Lower leg skin (tissue), 4 donors: ENCODE results near the gene GUCY1A1. TPM values are rescaled to one million over a fixed set of nuclear protein-coding genes. Genes with fewer than 3 reads are reported as not detected.

ENCODE experiments used
- DNase-seq, 2 donors: peaks; one replicate each; pipeline ENCODE4 v3.0.0-alpha.2; 2019; ENCODE audit warnings: low spot score in 2 of 2
- H3K4me3 ChIP-seq: fragments of 200-600 bp; sonication (generic); 2 replicates; pipeline ENCODE4 v1.5.1; 2017; ENCODE audit warnings: mild to moderate bottlenecking, low read depth; ENCODE audit not compliant: poor library complexity, severe bottlenecking
- POLR2A ChIP-seq, 2 donors: fragments of 450-650 bp; IDR thresholded peaks; one replicate each; pipeline ENCODE4 v1.6.1; 2016 to 2017; ENCODE audit warnings: antibody characterized with exemption in 2 of 2, mild to moderate bottlenecking in 1 of 2, moderate library complexity in 1 of 2
- WGBS, 2 donors: methylation state at CpG; one replicate each; pipeline ENCODE4 v1.1.5; 2018; 5-methylcytosine and 5-hydroxymethylcytosine counted together
- intact Hi-C: fragments of 100-400 bp; cut with DNase I; formaldehyde crosslinking; loops from one replicate; pipeline ENCODE4 v1.15.0; 2023; ENCODE audit warnings: low total_unique reads
- total RNA-seq, 4 donors: library from RNA; depleted of rRNA; stranded (reverse); fragments of >200 nt; gene quantifications; one replicate each; pipeline ENCODE4 v1.1.0, GENCODE V29; 2016
- TF ChIP-seq, protein P1 (sequence below), 3 donors: fragments of 450-650 bp; IDR thresholded peaks; one replicate each; pipeline ENCODE4 v1.5.1; 2016; ENCODE audit warnings: antibody characterized with exemption in 3 of 3, mild to moderate bottlenecking in 3 of 3, moderate library complexity in 2 of 3

GUCY1A1 gene
- total RNA-seq, 4 donors from 2014 or later: 1.5 to 12.9 (median 9.2) TPM

DNA sequence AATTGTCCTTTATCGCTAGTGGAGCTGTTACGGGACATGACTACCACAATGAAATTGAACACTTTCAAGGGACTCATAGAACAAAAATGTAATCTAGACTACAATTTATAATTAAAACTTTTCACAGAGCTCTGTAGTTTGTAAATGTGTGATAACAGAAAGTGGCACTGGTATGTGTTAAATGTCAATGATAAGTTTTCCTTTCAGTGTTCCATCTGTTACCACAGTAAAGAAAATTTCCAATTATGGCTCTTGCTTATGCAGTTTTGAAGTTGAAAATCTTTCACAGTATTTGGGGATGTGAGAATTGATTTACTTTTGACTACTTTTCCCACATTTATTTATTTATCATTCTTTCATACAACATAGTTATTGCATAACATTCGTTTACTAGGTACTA, 40.1 kb upstream of the GUCY1A1 start:
- intact Hi-C loops: no loop called here
- no peak for DNase-seq
- TF ChIP-seq, protein P1, sequence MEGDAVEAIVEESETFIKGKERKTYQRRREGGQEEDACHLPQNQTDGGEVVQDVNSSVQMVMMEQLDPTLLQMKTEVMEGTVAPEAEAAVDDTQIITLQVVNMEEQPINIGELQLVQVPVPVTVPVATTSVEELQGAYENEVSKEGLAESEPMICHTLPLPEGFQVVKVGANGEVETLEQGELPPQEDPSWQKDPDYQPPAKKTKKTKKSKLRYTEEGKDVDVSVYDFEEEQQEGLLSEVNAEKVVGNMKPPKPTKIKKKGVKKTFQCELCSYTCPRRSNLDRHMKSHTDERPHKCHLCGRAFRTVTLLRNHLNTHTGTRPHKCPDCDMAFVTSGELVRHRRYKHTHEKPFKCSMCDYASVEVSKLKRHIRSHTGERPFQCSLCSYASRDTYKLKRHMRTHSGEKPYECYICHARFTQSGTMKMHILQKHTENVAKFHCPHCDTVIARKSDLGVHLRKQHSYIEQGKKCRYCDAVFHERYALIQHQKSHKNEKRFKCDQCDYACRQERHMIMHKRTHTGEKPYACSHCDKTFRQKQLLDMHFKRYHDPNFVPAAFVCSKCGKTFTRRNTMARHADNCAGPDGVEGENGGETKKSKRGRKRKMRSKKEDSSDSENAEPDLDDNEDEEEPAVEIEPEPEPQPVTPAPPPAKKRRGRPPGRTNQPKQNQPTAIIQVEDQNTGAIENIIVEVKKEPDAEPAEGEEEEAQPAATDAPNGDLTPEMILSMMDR (IDR thresholded peaks at IDR 0.05): no peak
- no peak for TF ChIP-seq POLR2A (IDR thresholded peaks at IDR 0.05)
- H3K4me3 ChIP-seq: no peak overlapping the region
- 95 to 97% methylated on average over 3 of the region's 3 CpGs for WGBS, 2 donors

DNA sequence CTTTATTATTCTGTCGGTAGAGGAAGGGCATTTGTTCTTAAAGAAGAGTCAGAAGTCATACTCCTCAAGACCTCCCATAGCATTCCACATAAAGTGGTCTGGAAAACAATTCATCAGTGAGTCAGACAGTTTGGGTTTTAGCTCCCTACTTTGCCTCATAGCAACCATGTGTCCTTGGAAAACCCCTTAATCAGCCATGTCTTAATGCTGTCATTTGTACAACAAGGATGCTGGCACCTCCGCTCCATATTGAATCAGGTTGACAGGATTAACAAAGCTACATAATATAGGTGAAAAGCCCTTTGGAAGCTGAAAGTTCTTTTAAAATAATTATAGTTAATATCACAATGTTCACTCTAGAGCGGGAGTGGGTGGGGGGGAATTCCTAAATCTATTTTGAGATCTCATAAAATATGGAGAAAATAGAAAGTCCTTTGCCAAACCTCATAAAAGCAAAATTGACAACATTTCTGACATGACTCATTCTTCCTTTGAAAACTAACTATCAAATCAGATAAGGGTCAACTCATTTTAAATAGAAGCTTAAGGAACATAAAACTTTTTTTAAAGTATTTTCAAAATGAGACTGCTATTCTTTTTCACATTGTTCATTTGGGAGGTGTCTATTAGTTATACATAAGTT, 37.3 kb upstream of the GUCY1A1 start:
- no peak for DNase-seq
- intact Hi-C loops: no loop called here
- TF ChIP-seq POLR2A (IDR thresholded peaks at IDR 0.05): no peak
- TF ChIP-seq, protein P1 (IDR thresholded peaks at IDR 0.05): no peak
- no peak overlapping the region for H3K4me3 ChIP-seq
- 29 to 39% methylated on average over 3 of the region's 3 CpGs for WGBS, 2 donors

DNA sequence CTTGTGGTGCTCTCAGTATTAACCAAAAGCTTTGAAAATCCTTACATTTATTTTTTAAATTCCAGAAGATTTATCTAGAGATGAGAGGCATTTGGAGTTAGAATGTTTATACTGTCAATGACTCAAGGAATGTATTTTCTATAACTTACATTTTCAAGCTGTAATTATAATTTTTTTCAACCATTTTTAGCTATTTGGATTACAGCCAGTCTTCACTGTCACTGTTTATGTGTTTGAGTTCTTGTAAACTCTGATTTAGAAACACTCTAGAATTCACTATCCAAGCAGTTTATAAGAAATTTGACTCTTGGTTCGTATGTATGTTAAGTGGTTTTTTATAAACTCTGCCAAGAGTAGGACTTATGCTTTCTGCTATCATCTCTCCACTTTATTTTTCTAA, 36.7 kb upstream of the GUCY1A1 start:
- WGBS, 2 donors: 49 to 86% methylated on average over 1 of the region's 1 CpG
- no peak for DNase-seq
- TF ChIP-seq, protein P1 (IDR thresholded peaks at IDR 0.05): no peak
- no peak for TF ChIP-seq POLR2A (IDR thresholded peaks at IDR 0.05)
- intact Hi-C loops: no loop called here
- no peak overlapping the region for H3K4me3 ChIP-seq

DNA sequence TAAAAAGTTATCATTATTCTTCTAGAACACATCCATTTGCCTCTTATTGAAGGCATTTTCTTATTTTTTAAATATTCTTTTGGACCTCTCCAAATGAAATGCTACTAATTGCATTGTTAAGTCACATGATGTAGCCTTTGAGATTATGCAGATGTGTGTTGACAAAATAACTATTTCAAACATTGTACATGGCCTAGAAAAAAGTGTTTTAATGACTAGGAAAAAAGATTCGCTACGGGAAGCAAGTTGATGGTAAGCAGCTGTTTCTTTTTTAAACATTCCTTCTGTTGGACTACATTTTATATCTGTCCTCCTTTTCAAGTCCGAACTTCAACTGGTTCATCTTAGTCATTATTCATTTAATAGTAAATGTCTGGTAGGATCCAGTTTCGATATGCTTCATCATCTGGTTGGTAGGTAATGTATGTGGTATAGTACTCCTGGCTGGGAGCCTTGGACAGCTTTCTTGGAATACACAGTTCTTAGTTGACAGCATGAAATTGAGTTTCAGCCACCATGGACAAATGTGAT, 34.3 kb upstream of the GUCY1A1 start:
- DNase-seq: no peak
- intact Hi-C loops: no loop called here
- TF ChIP-seq POLR2A (IDR thresholded peaks at IDR 0.05): no peak
- TF ChIP-seq, protein P1 (IDR thresholded peaks at IDR 0.05): no peak
- H3K4me3 ChIP-seq: no peak overlapping the region
- WGBS, 2 donors: 64 to 69% methylated on average over 4 of the region's 4 CpGs

DNA sequence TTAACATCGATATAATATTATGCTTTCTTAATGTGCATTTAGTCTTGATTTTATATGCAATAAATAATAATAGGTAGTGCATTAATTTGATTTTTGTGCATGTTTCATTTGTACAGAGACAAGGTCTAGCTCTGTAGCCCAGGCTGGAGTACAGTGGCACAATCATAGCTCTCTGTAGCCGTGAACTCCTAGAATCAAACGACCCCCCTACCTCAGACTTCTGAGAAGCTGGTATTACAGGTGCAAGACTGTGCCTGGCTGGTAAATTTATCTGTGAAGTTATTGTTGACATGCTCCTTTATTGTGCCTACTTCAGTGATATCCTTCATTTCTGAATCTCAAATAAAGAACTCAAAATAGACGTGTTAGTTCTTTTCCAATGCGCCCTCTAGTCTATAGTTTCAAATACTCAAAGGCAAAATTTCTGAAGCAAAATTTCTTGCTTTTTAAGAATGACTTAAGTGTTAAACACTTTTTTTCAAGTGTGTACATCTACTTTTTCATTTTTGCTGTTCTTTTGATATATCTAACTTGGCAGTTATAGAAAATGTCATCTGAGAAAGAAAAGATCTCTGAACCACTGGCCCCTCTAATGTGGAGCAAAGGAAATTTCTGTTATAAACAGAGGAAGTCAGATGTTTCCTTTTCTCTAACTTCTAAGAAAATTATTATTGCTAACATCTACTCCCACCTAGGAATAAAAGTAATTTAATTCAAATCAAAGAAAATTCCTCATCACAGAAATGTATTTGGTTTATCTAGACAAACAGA, 28.3 kb upstream of the GUCY1A1 start:
- intact Hi-C loops: no loop called here

More for the DNA sequence above, 28.3 kb upstream of the GUCY1A1 start:
- 84 to 86% methylated on average over 5 of the region's 5 CpGs for WGBS, 2 donors
- no peak for DNase-seq
- no peak for TF ChIP-seq POLR2A (IDR thresholded peaks at IDR 0.05)
- TF ChIP-seq, protein P1 (IDR thresholded peaks at IDR 0.05): no peak
- no peak overlapping the region for H3K4me3 ChIP-seq
